Measurements from ENCODE around the gene TATDN2.

The TATDN2 gene

GRCh38 chr3:10248184-10248983, at the start of gene TATDN2:
Gene TATDN2, plus strand, starts transcription at chr3:10248459. Its CDS starts 742 bp downstream, at chr3:10249201.
- POLR2A ChIA-PET, result interaction anchor here (0.5 to 1.4 kb wide), 8 partner anchors 13 to 382 kb away, joined by 3 to 6 read pairs (median 3); no protein-coding TSS in a partner anchor
- peak within 1 kb of the TSS; percentile 84 for H3K4me3 ChIP-seq (ENCODE audit: low read depth, low read length)
- peak; percentile 58 for DNase-seq (ENCODE audit: low read depth, low spot score)
- CTCF ChIA-PET, result interaction anchor here (0.8 to 2.1 kb wide), 7 partner anchors 11 to 97 kb away, joined by 3 to 8 read pairs (median 5); no protein-coding TSS in a partner anchor
- no peak for TF ChIP-seq CTCF (IDR thresholded peaks at IDR 0.05; ENCODE audit: insufficient read depth, low read length, missing control alignments)

- peak; percentile 37 for DNase-seq (ENCODE audit: low read depth, low spot score)
- TF ChIP-seq CTCF (IDR thresholded peaks at IDR 0.05; ENCODE audit: insufficient read depth, low read length, missing control alignments), result no peak
- CTCF ChIA-PET, result no interaction called here
- POLR2A ChIA-PET, result no interaction called here
- no peak overlapping the region for H3K4me3 ChIP-seq (ENCODE audit: low read depth, low read length)
Observed at GRCh38 chr3:10198761-10199649, 49.3 kb upstream of the TATDN2 start.

GRCh38 chr3:10204921-10205320, 43.3 kb upstream of the TATDN2 start:
- no peak for DNase-seq (ENCODE audit: low read depth, low spot score)
- ChIA-PET CTCF (interaction anchor here (7.2 kb wide), 1 partner anchor 12 kb away, joined by 68 read pairs; no protein-coding TSS in a partner anchor), POLR2A (interaction anchor here (1.2 to 1.3 kb wide), 2 partner anchors 10 to 44 kb away, joined by 3 read pairs; partner anchors contain the start of gene TATDN2)
- TF ChIP-seq CTCF (IDR thresholded peaks at IDR 0.05; ENCODE audit: insufficient read depth, low read length, missing control alignments), result no peak
- H3K4me3 ChIP-seq (ENCODE audit: low read depth, low read length), result no peak overlapping the region

GRCh38 chr3:10205451-10206165, 42.7 kb upstream of the TATDN2 start:
- H3K4me3 ChIP-seq (ENCODE audit: low read depth, low read length), result no peak overlapping the region
- ChIA-PET POLR2A (interaction anchor here (0.6 to 1.3 kb wide), 4 partner anchors 11 to 46 kb away, joined by 3 to 4 read pairs (median 3); partner anchors contain the start of gene TATDN2), CTCF (interaction anchor here (1.3 to 7.2 kb wide), 2 partner anchors 13 to 18 kb away, joined by 4 to 68 read pairs; no protein-coding TSS in a partner anchor)
- no peak for DNase-seq (ENCODE audit: low read depth, low spot score)
- no peak for TF ChIP-seq CTCF (IDR thresholded peaks at IDR 0.05; ENCODE audit: insufficient read depth, low read length, missing control alignments)

- POLR2A ChIA-PET, result interaction anchor here (1.0 kb wide), 1 partner anchor 14 kb away, joined by 4 read pairs; no protein-coding TSS in a partner anchor
- no peak for DNase-seq (ENCODE audit: low read depth, low spot score)
- no peak for TF ChIP-seq CTCF (IDR thresholded peaks at IDR 0.05; ENCODE audit: insufficient read depth, low read length, missing control alignments)
- CTCF ChIA-PET, result interaction anchor here (1.3 to 7.2 kb wide), 2 partner anchors 14 to 18 kb away, joined by 4 to 68 read pairs; no protein-coding TSS in a partner anchor
- H3K4me3 ChIP-seq (ENCODE audit: low read depth, low read length), result no peak overlapping the region
Observed at GRCh38 chr3:10206166-10206511, 42.1 kb upstream of the TATDN2 start.

Data from AG04449 (cell line).